HG03442 (cell line): ENCODE measurements around the gene RBM43.
"Not testable (repeated sequence)": the region's sequence is repeated elsewhere in the genome, so short reads cannot be mapped to it uniquely, and the experiment has no call there.

Experiments used
- ATAC-seq: cut with Tn5 transposase; IDR thresholded peaks from one replicate; pipeline ENCODE4 v1.9.1; 2021; ENCODE audit warnings: mild to moderate bottlenecking, moderate library complexity; ENCODE audit not compliant: unreplicated experiment

The RBM43 gene

DNA sequence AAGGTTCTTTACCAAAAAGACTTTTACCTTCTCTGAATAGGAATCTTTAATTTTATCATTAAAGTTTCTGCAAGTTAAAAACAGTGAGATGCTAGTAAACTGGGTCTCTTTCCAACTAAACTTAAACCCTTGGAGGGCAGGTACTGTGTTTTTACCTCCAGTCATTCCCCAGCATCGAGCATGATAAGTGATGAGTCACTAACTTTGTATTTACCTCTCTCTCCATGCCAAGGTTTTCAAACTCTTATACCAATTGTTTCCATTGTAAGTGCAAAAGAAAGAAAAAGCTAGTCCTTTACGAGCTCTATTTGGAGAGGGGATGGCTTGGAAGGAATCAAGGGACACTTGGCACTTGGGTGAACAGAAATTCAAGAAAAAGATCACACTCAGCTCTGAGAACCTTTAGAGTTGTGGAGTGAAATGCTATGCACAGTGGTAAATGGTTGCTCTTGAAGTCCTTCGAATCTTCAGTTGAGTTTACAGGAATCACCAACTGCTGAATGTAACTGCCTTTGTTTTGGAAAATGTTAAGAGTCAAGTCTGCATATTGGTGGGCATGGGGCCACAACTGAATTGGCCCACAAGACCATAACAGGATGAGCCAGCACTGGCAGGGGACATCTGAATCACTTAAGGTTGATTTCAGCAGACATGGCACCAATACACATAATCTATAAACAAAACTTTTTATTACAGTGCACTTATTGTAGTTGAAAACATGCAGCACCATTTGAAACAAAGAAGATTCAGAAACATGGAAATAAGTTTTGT, 8.3 kb upstream of the RBM43 start:
- ATAC-seq: no peak

DNA sequence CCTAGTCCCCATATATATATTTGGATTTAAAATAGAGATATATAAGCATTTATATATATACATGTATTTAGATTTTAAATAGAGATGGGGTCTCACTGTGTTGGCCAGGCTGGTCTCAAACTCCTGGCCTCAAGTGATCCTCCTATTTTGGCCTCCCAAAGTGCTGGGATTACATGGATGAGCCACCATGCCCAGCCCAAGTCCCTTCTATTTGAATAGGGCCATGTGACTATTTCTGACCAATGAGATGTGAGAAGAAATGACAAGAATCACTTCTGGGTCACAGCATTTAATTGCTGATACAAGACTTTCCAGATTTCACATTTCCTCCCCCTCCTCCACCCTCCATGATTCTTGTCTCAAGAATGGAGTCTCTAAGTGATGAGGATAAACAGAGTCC, 6.4 kb upstream of the RBM43 start:
- ATAC-seq: no peak

DNA sequence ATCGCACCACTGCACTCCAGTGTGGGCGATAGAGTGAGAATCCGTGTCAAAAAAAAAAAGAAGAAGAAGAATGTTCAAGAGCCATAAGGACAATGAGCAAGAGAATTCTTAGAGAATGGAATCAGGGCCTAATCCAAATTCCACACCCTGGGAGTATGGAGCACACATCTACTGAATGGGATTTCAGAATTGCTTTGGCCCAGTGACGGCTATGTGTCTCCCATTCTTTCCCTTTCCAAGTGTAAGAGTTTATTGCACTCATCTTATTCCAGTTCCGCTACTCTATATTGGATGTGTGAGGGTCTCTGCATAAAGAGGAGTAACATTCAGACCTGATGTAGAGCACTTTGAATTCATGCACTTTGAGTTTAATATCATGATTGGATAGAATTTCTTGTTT, 5.9 kb upstream of the RBM43 start:
- no peak for ATAC-seq

DNA sequence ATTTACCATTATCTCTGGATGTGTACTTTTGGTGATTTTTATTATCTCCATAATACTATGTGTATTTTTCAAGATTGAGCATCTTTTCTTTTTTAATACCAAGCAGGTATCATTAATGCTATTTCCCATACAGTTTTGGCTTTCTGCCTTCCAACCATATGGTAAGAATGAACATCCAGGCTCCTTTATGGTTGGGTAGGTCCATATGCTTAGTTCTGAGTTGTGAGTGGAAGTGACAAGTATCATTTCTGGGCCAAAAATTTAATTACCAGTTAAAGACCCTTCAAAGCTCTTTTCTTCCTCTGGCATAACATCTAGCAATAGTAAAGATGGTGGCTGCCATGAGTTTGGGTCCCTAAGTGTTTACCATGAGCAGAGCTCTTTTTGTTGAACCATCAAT, 4.3 kb upstream of the RBM43 start:
- ATAC-seq: no peak

DNA sequence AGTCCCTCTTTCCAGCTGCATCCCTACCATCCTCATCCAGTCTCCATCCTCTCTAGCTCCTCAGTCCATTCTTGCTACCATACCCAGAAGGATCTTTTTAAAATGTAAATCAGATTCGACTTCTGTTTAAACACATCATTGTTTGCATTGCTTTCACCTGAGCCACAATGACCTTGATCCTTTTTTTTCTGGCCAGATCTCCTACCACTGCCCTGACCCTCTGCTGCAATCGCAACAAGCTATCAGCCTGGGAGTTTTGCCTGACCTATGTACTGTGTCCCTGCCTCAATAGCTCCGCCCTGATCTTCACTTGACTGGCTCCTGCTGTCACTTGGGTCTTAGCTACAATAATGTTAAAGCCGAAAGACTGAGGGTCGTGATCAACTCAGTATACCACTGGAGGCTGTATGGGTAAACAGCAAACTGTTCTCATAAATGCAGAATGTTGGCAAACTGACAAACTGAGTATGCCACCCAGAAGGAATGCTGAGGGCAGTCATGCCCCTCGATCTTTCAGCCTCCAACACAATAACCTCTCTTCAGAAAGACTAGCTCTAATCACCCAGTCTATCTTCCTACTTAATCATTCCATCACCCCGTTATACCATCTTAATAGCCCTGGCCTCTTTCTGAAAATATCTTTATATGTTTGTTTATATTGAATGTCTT, 2.6 kb upstream of the RBM43 start:
- ATAC-seq: no peak

DNA sequence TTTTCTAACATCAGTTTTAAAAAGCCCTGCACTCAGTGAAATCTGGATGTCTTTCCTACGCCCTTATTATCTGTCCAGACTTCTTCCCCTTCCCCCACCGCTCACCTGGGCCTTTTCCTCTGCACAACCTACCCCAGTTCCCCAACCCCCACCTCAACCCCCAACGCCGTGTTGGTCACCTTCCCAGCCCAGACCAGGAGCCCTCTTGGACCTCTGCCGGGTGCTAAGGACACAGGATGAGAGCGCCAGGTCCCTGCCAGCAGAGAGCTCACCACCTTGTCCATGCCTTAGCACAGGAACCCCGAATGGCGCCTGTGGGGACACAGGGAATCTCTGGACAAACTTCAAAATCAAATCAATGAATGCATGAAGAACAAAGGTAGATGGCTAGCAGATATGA, 966 bp upstream of the RBM43 start:
- ATAC-seq: no peak

DNA sequence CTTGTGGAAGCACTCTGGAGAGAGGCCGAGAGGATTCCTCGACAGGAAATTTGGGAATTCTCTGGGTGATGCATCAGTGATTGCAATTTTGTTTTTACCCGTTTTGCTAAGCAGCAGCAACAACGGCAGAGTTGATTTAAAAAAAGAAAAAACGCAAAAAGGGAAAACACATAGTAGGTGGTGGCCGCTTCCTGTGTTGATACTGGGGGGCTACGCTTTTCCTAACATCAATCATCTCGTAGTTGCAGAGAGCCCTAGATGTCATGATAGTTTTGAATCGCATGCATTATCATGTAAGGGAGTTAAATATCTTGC, 271 bp upstream of the RBM43 start:
- ATAC-seq: no peak

DNA sequence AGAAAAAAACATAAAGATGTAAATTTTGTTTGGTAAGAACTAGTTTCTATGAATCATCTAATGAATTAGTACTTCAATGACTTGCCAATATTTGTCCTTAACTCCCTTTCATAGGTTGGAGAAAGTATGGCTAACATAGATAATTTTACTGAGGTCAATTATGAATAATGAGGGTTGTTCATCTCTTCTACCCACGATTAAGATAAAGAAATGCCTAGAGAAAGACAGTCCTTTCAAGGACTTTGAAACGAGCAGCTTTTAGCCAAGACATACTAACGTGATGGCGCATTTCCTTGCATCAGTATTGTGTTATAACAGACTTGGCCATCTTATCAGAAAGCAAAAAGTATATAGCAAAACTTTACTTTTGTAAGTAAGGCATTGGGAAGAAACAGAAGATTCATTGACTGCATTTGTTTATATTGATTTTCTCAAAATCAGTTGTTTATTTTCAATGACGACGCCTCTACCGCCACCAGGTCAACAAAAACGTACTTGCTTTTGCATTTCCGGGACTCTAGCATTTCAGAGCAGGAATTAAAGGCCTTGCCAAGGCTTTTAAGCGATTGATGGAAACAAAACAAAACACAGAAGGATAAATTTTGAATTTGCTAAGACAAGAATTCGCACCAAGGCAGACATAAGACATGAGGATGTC, 961 bp downstream of the RBM43 start:
- ATAC-seq: peak; percentile 9

DNA sequence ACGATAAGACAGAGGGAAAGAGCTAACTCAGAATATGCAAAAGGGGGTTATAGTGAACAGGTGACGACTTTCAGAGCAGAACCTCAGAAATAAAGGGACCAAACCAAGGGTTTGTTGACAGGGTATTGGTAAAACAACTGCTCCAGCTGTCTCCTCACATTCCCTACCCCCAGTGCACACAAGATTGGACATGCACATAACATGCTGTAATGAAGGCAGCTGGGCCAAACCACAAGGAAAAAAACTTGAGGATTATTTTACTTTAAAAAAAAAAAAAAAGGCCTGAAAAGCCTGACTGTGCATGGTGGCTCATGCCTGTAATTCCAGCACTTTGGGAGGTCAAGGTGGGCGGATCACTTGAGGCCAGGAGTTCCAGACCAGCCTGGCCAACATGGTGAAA, 3.5 kb downstream of the RBM43 start:
- no peak for ATAC-seq

DNA sequence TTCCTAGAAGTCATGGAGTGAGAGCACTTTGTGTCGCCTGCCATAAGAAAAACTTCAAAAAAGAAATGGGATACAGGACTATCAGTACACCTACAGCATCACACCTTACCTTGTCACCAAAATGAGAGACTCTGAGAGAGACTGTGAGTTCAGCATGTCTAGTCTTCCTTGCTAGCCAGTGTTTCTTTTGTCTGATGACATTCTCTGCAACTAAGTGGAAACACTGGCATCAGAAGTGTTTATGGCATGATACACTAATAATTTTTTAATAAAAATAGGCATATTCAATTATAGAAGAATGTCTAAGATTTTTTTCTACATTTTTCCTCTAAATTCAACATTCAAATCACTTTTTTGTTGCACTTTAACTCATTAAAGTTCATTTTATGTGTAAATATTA, 9.0 kb downstream of the RBM43 start:
- no peak for ATAC-seq

DNA sequence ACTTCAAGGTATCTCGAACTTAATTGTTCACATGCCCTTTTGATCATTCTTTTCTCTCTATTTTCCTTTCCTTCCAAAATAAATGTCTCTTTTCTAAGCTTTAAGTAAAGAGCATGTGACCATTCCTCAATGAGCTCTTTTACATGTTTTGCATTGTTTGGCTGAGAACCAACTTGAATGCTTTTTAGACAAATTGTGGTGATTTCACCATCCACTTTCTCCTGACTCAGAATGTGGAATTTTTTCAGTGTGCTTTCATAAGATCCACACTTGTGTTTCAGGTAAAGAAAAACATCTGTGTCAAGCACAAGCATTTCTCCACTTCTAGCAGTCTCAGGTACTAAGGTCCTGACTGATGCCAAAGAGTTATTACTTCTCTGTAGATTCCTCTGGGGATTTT, 10.7 kb downstream of the RBM43 start:
- no peak for ATAC-seq

DNA sequence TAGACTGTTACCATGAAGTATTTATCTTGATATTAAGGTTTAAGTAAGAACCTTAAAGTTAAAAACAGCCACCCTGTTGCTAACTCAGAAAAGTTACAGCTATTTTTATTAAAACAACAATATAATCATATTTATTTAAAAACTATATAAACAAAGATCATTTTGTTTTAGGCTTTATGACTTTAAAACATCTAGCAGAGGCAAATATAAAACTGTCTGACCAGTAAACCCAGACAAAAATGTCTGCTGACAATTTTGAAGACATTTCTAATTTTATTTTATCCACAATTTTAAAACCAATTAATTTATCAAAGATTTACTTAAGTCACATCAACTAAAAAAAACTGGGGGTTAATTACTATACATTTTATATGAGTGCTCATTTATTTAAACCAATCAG, 14.2 kb downstream of the RBM43 start:
- ATAC-seq: no peak

DNA sequence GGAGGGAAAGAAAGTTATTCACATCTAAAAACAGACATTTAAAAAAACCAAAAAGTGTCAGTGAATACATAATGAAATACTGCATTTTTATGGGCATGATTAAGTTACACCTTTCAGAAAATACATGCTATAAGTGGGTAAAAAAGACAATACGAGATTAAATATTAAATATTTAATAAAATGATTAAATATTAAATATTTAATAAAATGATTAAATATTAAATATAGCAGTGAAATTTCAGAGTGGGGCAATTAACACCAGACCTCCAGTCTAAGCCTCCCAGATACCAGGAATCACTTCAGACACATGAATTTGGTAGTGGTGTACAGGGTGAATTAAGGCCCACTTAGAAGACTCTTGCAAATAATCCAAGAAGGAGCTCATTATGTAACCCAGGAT, 15.5 kb downstream of the RBM43 start:
- no peak for ATAC-seq

DNA sequence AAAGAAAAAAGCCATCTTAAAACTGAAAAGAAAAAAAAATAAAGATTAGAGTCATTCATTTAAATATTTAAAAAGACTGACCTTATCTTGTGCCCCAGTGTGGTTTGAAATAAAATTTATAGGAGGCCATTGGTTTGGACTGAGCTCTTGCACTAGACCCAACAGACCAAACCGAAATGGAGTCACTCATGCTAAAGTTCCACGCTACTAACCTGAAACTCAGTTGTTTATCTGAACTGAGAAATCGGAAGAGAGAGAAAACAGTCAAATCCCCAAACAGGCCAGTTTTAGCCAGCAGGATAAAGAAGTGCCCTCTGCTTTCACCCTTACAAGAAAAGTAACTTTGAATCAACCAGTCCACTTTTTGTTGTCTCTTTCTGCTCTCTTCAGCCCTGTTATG, 18.2 kb downstream of the RBM43 start:
- ATAC-seq: no peak

DNA sequence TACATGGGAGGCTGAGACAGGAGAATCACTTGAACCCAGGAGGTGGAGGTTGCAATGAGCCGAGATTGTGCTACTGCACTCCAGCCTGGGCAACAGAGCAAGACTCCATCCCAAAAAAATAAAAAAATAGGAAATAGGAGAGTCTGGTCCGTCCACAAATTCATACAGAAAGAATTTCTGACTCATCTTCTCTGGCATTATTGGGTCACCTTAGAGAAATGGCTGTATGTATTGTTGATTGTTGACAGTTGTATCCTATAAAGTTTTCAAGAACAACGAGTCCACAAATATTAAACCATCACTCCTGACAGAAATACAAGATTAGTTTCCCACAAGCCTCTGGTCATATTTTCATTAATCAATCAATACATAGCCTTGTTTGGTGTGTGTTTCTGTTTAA, 20.4 kb downstream of the RBM43 start:
- ATAC-seq: no peak

DNA sequence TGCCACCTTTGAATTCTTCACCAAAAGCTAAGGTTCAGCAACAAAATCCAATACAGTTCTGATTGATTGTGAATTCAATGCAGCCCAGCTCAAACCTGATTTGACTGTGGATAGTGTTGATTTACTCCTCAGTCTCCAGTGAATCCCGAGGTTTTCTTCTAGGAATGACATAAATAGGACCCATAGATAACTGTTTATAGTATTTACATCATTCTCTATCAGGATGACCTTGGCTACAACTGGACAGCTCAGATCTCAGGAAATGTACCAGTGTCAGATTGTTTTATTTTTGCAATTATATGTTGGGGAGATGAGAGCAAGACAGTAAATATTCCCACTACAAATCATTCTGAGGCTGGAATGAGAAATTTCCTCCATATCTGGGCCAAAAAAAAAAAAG, 21.2 kb downstream of the RBM43 start:
- ATAC-seq: no peak

DNA sequence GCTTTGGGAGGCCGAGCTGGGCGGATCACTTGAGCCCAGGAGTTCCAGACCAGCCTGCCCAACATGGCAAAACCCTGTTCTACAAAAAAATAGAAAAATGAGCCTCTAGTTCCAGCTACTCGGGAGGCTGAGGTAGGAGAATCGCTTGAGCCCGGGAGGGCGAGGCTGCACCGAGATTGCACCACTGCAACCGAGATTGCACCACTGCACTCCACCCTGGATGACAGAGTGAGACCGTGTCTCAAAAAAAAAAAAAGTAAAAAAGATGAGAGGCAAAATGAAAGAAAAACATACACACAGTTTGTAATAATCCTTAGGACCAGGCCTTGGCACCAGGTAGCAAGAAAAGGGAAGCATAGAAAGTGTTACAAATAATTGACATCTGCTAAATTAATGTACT, 22.0 kb downstream of the RBM43 start:
- ATAC-seq: no peak

DNA sequence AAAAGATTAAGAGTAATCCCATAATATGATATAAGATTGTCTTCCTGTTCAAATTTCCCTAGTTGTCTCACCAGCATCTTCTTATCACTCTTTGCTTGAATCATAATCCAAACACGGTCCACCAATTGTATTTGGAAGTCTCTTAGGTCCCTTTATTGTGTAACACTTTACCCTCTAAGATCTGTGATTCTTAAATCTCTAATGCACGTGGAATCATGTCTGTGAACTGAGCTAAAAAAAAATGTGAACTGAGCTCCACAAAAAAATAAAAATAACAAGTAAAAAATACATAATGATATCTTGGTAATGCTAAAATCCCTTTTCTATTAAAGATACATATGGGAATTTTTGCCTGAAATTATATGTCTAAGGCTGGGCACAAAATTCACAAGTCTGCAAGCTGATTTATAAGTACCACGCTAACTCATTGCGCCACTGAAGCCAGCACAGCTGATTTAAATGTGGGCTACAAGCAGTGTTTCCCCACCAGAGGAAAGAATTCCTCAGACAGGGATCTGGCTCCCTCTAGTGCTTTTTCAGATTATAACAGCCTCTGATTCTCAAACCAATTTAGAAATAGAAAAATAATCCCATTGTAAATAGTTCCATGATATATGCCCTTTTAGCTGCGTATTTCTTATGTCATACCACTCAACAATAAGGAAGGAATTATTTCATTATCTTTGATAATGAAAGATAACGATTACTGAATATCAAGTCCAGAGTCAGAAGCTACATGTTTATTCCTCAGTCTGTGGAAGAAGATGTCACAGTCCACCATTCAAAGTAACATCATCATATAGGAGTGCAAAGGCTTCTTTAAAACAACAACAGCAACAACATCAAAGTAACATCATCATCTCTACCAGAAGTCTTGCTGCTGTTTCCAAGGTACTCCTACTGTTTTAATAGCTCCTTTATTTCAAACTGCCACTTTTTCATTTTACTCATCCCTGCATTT, 22.9 kb downstream of the RBM43 start:
- ATAC-seq: peak; percentile 87

DNA sequence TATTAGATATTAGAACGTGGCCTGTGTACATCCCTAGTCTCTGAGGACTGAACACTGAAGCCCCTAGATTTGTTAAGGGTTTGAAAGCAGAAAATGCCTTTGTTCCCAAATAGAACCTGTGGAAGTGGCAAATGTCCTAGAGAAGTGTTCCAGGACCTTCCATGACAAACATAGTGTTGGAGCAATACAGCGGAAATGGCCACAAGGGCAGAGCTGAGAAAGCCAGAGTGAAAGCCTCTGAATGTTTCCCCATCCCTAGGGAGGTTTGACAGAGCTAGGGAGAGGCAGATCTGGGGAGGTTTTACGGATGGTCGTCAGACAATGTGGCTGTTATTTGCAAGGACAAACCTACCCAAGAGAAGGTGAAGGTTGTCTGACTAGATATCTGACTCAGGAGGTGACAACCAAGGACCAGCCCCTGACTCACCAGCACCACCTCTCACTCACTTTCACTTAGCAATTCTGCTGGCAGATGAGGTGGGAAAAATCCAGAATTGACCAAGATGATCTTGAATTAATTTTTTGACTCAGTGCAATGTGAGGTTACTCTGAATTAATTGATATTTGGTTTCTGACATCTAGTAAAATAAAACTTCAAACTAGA, 24.1 kb downstream of the RBM43 start:
- no peak for ATAC-seq

DNA sequence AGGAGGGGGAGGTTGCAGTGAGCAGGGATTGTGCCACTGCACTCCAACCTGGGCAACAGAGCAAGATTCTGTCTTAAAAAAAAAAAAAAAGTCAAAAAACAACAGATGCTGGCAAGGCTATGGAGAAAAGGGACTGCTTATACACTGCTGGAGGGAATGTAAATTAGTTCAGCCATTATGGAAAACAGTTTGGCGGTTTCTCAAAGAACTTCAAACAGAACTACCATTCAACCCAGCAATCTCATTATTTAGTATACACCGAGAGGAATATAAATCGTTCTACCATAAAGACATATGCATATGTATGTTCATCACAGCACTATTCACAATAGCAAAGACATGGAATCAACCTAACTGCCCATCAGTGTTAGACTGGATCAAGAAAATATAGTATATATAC, 27.9 kb downstream of the RBM43 start:
- not testable (repeated sequence) for ATAC-seq

DNA sequence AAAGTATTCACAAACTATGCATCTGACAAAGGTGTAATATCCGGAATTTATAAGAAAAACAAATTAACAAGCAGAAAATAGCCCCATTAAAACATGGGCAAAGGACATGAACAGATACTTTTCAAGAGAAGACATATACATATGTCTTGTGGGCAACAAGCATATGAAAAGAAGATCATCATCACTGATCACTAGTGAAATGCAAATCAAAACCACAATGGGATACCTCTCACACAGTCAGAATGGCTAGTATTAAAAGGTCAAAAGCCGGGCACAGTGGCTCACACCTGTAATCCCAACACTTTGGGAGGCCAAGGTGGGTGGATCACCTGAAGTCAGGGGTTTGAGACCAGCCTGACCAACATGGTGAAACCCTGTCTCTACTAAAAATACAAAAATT, 28.4 kb downstream of the RBM43 start:
- not testable (repeated sequence) for ATAC-seq
